PC-9 (cell line): Measurements from ENCODE around the gene ATP13A2.
"Not testable (repeated sequence)": the region's sequence is repeated elsewhere in the genome, so short reads cannot be mapped to it uniquely, and the experiment has no call there.

ENCODE experiments used
- EZH2 ChIP-seq: fragments of 200-600 bp; sonication (generic); IDR thresholded peaks from 2 replicates; pipeline ENCODE4 v1.8.0; 2017; ENCODE audit warnings: antibody characterized with exemption, low read depth
- TF ChIP-seq, protein P1 (sequence below): fragments of 200-600 bp; sonication (generic); conservative IDR thresholded peaks from 2 replicates; pipeline ENCODE4 v1.6.1; 2017; ENCODE audit warnings: mixed run types, antibody characterized with exemption, mild to moderate bottlenecking, moderate library complexity

DNA sequence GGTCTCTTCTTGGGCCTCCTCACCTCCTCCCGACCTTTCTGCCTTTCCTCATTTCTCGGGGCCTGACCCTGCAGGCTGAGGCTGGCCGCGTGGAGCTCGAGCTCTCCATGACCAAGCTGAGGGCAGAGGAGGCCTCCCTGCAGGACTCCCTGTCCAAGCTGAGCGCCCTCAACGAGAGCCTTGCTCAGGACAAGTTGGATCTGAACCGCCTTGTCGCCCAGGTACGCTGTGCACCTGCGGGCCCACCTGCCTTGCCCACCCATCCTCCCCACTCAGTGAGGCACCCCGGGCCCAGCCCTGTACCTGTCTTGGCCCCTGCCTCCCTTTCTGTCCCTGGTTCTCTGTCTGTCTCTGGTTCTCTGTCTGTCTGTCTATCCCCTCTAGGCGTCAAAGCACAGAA is 65.5 kb downstream of the ATP13A2 start:
- TF ChIP-seq, protein P1, sequence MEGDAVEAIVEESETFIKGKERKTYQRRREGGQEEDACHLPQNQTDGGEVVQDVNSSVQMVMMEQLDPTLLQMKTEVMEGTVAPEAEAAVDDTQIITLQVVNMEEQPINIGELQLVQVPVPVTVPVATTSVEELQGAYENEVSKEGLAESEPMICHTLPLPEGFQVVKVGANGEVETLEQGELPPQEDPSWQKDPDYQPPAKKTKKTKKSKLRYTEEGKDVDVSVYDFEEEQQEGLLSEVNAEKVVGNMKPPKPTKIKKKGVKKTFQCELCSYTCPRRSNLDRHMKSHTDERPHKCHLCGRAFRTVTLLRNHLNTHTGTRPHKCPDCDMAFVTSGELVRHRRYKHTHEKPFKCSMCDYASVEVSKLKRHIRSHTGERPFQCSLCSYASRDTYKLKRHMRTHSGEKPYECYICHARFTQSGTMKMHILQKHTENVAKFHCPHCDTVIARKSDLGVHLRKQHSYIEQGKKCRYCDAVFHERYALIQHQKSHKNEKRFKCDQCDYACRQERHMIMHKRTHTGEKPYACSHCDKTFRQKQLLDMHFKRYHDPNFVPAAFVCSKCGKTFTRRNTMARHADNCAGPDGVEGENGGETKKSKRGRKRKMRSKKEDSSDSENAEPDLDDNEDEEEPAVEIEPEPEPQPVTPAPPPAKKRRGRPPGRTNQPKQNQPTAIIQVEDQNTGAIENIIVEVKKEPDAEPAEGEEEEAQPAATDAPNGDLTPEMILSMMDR, result not testable (repeated sequence)
- TF ChIP-seq EZH2, result not testable (repeated sequence)
